ENCODE results near the gene ISY1.

ISY1 gene

GRCh38 chr3:129078510-129078909 is 82.4 kb downstream of the ISY1 start:
- H3K36me3 ChIP-seq (ENCODE audit: insufficient read depth, low read length) = no peaks in the 10 kb centered on the region
- no peak overlapping the region for H3K4me2 ChIP-seq (ENCODE audit: low read length)
- H3K9ac ChIP-seq (ENCODE audit: low read depth, low read length) = no peak overlapping the region
- no peaks in the 10 kb centered on the region for H3K4me1 ChIP-seq (ENCODE audit: control insufficient read depth, insufficient read depth, low read length)
- no peaks in the 10 kb centered on the region for H3K9me3 ChIP-seq (replicated peaks; ENCODE audit: low read length)
- peaks cover 4% of the 10 kb centered on the region for H3K27me3 ChIP-seq (ENCODE audit: control insufficient read depth, insufficient read depth, low read length)
- H3K4me3 ChIP-seq (ENCODE audit: low read length) = no peak overlapping the region
